ENCODE measurements around the gene MYO7B.

GRCh38 chr2:127634626-127635379 lies 99.3 kb downstream of the MYO7B start:
- TF ChIP-seq CTCF (IDR thresholded peaks at IDR 0.05): no peak
- TF ChIP-seq POLR2A (IDR thresholded peaks at IDR 0.05): no peak
- TF ChIP-seq EP300 (IDR thresholded peaks at IDR 0.05): no peak

Data from tibial nerve (tissue), 4 donors.